K562 (cell line): ENCODE results near the gene PYY. TPM values are rescaled to one million over a fixed set of nuclear protein-coding genes. Genes with fewer than 3 reads are reported as not detected.

Source experiments
- CHCHD3 ChIP-seq: fragments of 250-450 bp; sonication (Bioruptor Pico); IDR thresholded peaks from 2 replicates; pipeline ENCODE4 v2.1.2; 2022; ENCODE audit warnings: mild to moderate bottlenecking
- ELF4 ChIP-seq: fragments of 450-650 bp; formaldehyde crosslinking; IDR thresholded peaks from 2 replicates; pipeline ENCODE4 v1.4.0; 2022; ENCODE audit warnings: missing genetic modification characterization
- MTA1 ChIP-seq: fragments of 450-650 bp; IDR thresholded peaks from 2 replicates; pipeline ENCODE4 v1.6.1; 2017; ENCODE audit warnings: borderline replicate concordance
- PHF8 ChIP-seq: fragments of 200-600 bp; sonication (generic); IDR thresholded peaks from 2 replicates; pipeline ENCODE4 v1.6.1; 2012; ENCODE audit warnings: mixed run types, mild to moderate bottlenecking, inconsistent platforms, low read length, moderate library complexity, borderline replicate concordance
- POLR2B ChIP-seq: fragments of 450-650 bp; IDR thresholded peaks from 2 replicates; pipeline ENCODE4 v1.6.1; 2018; ENCODE audit warnings: low read depth; ENCODE audit not compliant: partially characterized antibody
- POLR3A ChIP-seq: IDR thresholded peaks from 2 replicates; pipeline ENCODE4 v1.6.1; 2011; ENCODE audit warnings: borderline replicate concordance, mild to moderate bottlenecking, moderate library complexity; ENCODE audit not compliant: insufficient read length, insufficient read depth; ENCODE audit errors: extremely low read depth
- RBBP5 ChIP-seq: fragments of 200-600 bp; sonication (generic); IDR thresholded peaks from 2 replicates; pipeline ENCODE4 v1.6.1; 2012; ENCODE audit warnings: borderline replicate concordance, mild to moderate bottlenecking, low read length, control low read depth, inconsistent platforms; ENCODE audit not compliant: insufficient read depth, poor library complexity, severe bottlenecking
- SMARCB1 ChIP-seq: IDR thresholded peaks from 2 replicates; pipeline ENCODE4 v1.6.1; 2011; ENCODE audit warnings: improper control_type of control experiment, low read depth; ENCODE audit not compliant: insufficient read length
- SREBF1 ChIP-seq: fragments of 150-350 bp; IDR thresholded peaks from 2 replicates; pipeline ENCODE4 v1.6.1; 2014; ENCODE audit warnings: antibody characterized with exemption, low read depth, low read length, borderline replicate concordance
- ZBTB1 ChIP-seq: sonication (generic); formaldehyde crosslinking; IDR thresholded peaks from 2 replicates; pipeline ENCODE4 v1.8.1; 2023; ENCODE audit warnings: missing genetic modification reagents, low read depth, mild to moderate bottlenecking, borderline replicate concordance
- ZKSCAN8 ChIP-seq: fragments of 200-800 bp; sonication (Bioruptor generic); IDR thresholded peaks from 2 replicates; pipeline ENCODE4 v1.6.1; 2016; ENCODE audit warnings: missing genetic modification characterization, missing compliant biosample characterization
- ZNF134 ChIP-seq: fragments of 250-450 bp; sonication (Bioruptor Pico); conservative IDR thresholded peaks from 2 replicates; pipeline ENCODE4 v1.4.0; 2020
- ZNF212 ChIP-seq: fragments of 450-650 bp; formaldehyde crosslinking; IDR thresholded peaks from 2 replicates; pipeline ENCODE4 v1.4.0; 2020; ENCODE audit warnings: mild to moderate bottlenecking
- ZNF282 ChIP-seq: sonication (generic); formaldehyde crosslinking; IDR thresholded peaks from 2 replicates; pipeline ENCODE4 v1.8.1; 2023; ENCODE audit warnings: missing genetic modification reagents
- polyA plus RNA-seq, 8 experiments: library from polyadenylated mRNA; depleted of rRNA in 4 of 8; stranded (reverse) in 5 of 8; unstranded in 3 of 8; fragments of >200 nt; fragmentation: Nextera tagmentation in 2 of 8; fragmentation: Illumina TruSeq in 1 of 8; extraction: Ambion mirVana in 2 of 8; extraction: Trizol in 1 of 8; gene quantifications; 2 replicates each; pipeline versions ENCODE4 v1.2.1 to v1.2.3, GENCODE V29; 2011 to 2014; ENCODE audit warnings: inconsistent platforms in 1 of 8, missing spikeins in 1 of 8
- total RNA-seq, 7 experiments: library from RNA; depleted of rRNA in 6 of 7; stranded (reverse); fragments of >200 nt in 6 of 7; fragmentation: Illumina TruSeq in 2 of 7; extraction: Trizol in 2 of 7; gene quantifications; 2 replicates each; pipeline versions ENCODE4 v1.2.1 to v1.2.3, GENCODE V29; 2011 to 2021; ENCODE audit warnings: low replicate concordance in 1 of 7
- TF ChIP-seq, protein P1 (sequence below): fragments of 150-350 bp; conservative IDR thresholded peaks from 2 replicates; pipeline ENCODE4 v1.6.1; 2014; ENCODE audit warnings: low read length
- TF ChIP-seq, protein P2 (sequence below): sonication (generic); formaldehyde crosslinking; IDR thresholded peaks from 2 replicates; pipeline ENCODE4 v1.8.0; 2022; ENCODE audit warnings: mild to moderate bottlenecking, missing genetic modification reagents, borderline replicate concordance
- TF ChIP-seq, protein P3 (sequence below): fragments of 250-450 bp; sonication (Bioruptor Pico); IDR thresholded peaks from 2 replicates; pipeline ENCODE4 v1.5.0; 2020; ENCODE audit warnings: mild to moderate bottlenecking

The PYY gene
- total and polyA plus RNA-seq, 9 of the 15 experiments (the other 6 are each of a cell fraction or from before 2014, with no cell fraction given): not detected

DNA sequence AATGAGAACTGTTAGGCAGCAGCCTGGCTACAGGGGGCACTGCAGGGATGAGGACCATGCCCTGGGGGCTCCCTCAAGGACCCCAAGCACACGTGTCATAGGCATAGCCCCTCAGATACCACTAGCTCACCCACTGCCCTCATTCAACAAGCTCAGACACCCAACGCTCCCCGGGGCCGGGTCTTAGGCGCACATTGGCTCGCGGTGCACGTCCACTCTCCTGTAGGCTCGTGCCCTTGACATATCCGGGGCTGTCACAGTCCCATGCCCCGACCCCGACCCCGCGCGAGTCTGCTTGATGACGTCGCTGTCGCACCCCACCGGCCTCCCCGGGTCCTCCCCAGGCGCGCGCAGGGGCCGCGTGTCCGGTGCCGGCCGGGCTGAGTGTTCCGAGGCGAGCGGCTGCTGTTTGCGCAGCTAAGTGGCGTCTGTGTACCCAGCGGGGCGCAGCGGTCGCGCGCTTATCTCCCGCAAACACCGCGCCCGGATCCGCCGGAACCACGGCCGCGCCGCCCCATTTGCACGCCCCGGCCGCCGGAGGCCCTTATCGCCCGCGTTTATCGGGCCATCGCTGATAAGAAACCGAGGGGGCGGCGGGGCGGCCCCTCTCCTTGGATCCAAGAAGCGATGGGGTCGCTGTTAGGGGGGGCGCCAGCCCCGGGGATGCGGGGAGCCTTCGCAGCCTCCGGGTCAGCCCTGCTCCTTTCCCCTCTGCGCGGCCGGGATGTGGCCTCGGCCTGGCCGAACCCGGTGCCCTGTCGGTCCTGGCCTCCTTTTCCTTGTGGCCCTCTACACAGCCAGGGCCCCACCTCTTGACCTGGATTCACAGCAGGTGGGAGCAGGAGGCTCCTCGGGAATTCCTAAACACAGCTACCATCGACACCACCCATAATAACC, 30.0 kb upstream of the PYY start (continued):
- TF ChIP-seq POLR3A (no peak), PHF8 (peak; percentile 39; the same call in 1 of the 2 replicates), ZKSCAN8 (CRISPR knock-in tag) (peak; percentile 83; the same call in 1 of the 2 replicates), SREBF1 (no peak), ZNF282 (no peak; the same call in 1 of the 2 replicates), SMARCB1 (no peak), MTA1 (peak; percentile 90), RBBP5 (no peak), CHCHD3 (CRISPR knock-in tag) (no peak), ZNF134 (CRISPR knock-in tag) (no peak), POLR2B (no peak), ZBTB1 (CRISPR knock-in tag) (peak; percentile 96), ELF4 (CRISPR knock-in tag) (no peak), ZNF212 (no peak)
- TF ChIP-seq, protein P1, sequence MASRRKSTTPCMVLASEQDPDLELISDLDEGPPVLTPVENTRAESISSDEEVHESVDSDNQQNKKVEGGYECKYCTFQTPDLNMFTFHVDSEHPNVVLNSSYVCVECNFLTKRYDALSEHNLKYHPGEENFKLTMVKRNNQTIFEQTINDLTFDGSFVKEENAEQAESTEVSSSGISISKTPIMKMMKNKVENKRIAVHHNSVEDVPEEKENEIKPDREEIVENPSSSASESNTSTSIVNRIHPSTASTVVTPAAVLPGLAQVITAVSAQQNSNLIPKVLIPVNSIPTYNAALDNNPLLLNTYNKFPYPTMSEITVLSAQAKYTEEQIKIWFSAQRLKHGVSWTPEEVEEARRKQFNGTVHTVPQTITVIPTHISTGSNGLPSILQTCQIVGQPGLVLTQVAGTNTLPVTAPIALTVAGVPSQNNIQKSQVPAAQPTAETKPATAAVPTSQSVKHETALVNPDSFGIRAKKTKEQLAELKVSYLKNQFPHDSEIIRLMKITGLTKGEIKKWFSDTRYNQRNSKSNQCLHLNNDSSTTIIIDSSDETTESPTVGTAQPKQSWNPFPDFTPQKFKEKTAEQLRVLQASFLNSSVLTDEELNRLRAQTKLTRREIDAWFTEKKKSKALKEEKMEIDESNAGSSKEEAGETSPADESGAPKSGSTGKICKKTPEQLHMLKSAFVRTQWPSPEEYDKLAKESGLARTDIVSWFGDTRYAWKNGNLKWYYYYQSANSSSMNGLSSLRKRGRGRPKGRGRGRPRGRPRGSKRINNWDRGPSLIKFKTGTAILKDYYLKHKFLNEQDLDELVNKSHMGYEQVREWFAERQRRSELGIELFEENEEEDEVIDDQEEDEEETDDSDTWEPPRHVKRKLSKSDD: no peak
- TF ChIP-seq, protein P2, sequence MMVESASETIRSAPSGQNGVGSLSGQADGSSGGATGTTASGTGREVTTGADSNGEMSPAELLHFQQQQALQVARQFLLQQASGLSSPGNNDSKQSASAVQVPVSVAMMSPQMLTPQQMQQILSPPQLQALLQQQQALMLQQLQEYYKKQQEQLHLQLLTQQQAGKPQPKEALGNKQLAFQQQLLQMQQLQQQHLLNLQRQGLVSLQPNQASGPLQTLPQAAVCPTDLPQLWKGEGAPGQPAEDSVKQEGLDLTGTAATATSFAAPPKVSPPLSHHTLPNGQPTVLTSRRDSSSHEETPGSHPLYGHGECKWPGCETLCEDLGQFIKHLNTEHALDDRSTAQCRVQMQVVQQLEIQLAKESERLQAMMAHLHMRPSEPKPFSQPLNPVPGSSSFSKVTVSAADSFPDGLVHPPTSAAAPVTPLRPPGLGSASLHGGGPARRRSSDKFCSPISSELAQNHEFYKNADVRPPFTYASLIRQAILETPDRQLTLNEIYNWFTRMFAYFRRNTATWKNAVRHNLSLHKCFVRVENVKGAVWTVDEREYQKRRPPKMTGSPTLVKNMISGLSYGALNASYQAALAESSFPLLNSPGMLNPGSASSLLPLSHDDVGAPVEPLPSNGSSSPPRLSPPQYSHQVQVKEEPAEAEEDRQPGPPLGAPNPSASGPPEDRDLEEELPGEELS (CRISPR knock-in tag): no peak; the same call in 1 of the 2 replicates
- TF ChIP-seq, protein P3, sequence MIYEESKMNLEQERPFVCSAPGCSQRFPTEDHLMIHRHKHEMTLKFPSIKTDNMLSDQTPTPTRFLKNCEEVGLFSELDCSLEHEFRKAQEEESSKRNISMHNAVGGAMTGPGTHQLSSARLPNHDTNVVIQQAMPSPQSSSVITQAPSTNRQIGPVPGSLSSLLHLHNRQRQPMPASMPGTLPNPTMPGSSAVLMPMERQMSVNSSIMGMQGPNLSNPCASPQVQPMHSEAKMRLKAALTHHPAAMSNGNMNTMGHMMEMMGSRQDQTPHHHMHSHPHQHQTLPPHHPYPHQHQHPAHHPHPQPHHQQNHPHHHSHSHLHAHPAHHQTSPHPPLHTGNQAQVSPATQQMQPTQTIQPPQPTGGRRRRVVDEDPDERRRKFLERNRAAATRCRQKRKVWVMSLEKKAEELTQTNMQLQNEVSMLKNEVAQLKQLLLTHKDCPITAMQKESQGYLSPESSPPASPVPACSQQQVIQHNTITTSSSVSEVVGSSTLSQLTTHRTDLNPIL (CRISPR knock-in tag): no peak
